ENCODE results near the gene COL25A1.

DNA sequence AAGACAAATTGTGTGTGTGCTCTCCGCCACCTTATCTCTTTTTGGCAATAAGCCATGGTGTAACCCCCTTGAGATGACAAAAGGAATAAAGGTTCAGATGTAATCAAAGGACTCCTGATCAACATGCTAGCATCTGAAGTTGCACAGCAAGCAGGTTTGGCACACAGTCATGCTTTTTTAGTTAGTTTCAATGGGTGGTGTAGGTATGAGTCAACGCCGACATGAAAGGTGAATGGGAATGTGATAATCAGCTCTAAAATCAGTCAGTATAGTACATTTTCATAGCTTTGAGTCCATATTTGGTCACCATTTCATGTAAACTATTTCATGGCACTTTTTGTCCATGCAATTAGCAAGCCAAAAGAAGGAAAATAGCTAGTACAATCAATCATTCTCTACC, 489.2 kb downstream of the COL25A1 start:
- TF ChIP-seq CTCF (IDR thresholded peaks at IDR 0.05) (no peak), POLR2A (IDR thresholded peaks at IDR 0.05) (no peak), EP300 (IDR thresholded peaks at IDR 0.05) (no peak), POLR2AphosphoS5 (IDR thresholded peaks at IDR 0.05) (no peak)

Measured in upper lobe of left lung (tissue), 4 donors.